ENCODE results near the gene IQGAP2. TPM values are rescaled to one million over a fixed set of nuclear protein-coding genes. Genes with fewer than 3 reads are reported as not detected.

The IQGAP2 gene
- polyA plus RNA-seq, 1 experiment: 0.63 TPM

DNA sequence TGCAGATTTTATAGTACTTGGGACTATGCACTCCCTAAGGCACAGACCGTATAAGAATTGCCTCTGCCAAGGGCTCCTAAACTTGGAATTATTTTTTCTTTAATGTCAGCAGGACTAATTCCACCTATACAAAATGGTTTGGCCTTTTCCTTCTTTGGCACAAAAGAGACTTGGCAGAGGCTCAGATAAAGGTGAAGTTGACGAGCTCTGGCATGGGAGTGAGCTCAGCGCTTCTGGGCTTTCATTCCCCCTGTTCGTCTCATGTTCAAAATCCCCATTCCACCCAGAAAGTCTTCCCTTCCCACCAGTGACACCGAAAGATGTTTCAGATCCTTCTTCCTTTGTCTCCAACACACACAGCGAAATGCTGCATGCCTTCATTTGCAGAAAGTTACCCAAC is 158.9 kb downstream of the IQGAP2 start:
- CTCF ChIA-PET: no interaction called here
- H3K9me3 ChIP-seq (ENCODE audit: control insufficient read depth, insufficient read depth, low read length): no peaks in the 10 kb centered on the region

GRCh38 chr5:76565009-76565408 is 161.9 kb downstream of the IQGAP2 start:
- POLR2A ChIA-PET: no interaction called here
- H3K4me3 ChIP-seq (ENCODE audit: low read depth, low read length): no peak overlapping the region
- H3K27me3 ChIP-seq (ENCODE audit: control insufficient read depth, insufficient read depth, low read length): no peaks in the 10 kb centered on the region
- H3K27ac ChIP-seq (ENCODE audit: low read depth, low read length): no peak overlapping the region
- DNase-seq (ENCODE audit: low read depth, low spot score): no peak
- CTCF ChIA-PET: interaction anchor here (0.6 kb wide), 1 partner anchor 19 kb away, joined by 3 read pairs; no protein-coding TSS in a partner anchor
- no peak for TF ChIP-seq CTCF (IDR thresholded peaks at IDR 0.05; ENCODE audit: low read depth, low read length)
- H3K9me3 ChIP-seq (ENCODE audit: control insufficient read depth, insufficient read depth, low read length): no peaks in the 10 kb centered on the region

More for the DNA sequence above, 158.9 kb downstream of the IQGAP2 start:
- POLR2A ChIA-PET: no interaction called here
- no peak for DNase-seq (ENCODE audit: low read depth, low spot score)
- Histone ChIP-seq H3K4me3 (ENCODE audit: low read depth, low read length) (no peak overlapping the region), H3K27me3 (ENCODE audit: control insufficient read depth, insufficient read depth, low read length) (no peaks in the 10 kb centered on the region), H3K27ac (ENCODE audit: low read depth, low read length) (no peak overlapping the region)
- TF ChIP-seq CTCF (IDR thresholded peaks at IDR 0.05; ENCODE audit: low read depth, low read length): no peak

DNA sequence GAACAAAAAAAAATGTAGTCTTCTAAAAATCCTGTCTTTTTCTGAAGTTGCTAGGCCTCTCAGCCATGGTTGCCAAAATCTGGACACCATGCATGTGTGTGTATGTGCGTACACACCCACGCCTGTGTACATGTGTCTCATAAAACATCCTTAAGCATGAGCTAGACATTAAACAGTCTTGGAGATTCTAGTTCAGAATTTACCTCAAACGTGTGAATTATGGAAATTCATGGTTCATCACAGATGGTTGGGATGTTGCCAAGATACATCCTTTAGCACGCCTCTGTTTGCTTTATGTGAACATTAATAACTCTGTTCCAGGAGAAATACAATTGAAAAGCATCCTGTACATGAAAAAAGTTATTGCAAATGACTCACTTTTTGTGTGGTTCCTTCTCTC is 167.1 kb downstream of the IQGAP2 start:
- H3K27me3 ChIP-seq (ENCODE audit: control insufficient read depth, insufficient read depth, low read length): no peaks in the 10 kb centered on the region
- no peak for TF ChIP-seq CTCF (IDR thresholded peaks at IDR 0.05; ENCODE audit: low read depth, low read length)
- no peaks in the 10 kb centered on the region for H3K9me3 ChIP-seq (ENCODE audit: control insufficient read depth, insufficient read depth, low read length)
- ChIA-PET POLR2A (no interaction called here), CTCF (interaction anchor here (1.0 kb wide), 1 partner anchor 13 kb away, joined by 3 read pairs; no protein-coding TSS in a partner anchor)
- H3K4me3 ChIP-seq (ENCODE audit: low read depth, low read length): no peak overlapping the region
- no peak for DNase-seq (ENCODE audit: low read depth, low spot score)
- no peak overlapping the region for H3K27ac ChIP-seq (ENCODE audit: low read depth, low read length)

DNA sequence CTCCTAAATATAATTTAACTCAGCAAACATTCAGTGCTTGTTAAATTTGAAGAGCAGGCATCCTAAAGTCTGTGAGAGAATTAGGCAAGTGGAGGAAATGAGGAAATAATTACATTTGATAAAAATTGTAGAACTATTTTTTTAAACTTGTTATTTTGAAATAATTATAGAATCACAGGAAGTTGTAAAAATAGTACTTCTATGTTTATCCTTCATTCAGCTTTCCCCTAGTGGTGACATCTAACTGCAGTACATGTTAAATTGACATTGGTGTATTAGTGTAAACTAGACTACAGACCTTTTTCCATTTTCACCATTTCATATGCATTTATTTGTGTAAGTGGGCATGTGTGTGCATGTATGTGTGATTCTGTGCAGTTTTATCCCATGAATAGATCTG is 168.5 kb downstream of the IQGAP2 start:
- no peak for TF ChIP-seq CTCF (IDR thresholded peaks at IDR 0.05; ENCODE audit: low read depth, low read length)
- no peak for DNase-seq (ENCODE audit: low read depth, low spot score)
- H3K27me3 ChIP-seq (ENCODE audit: control insufficient read depth, insufficient read depth, low read length): peaks cover 2% of the 10 kb centered on the region
- H3K4me3 ChIP-seq (ENCODE audit: low read depth, low read length): no peak overlapping the region
- POLR2A ChIA-PET: no interaction called here
- CTCF ChIA-PET: interaction anchor here (1.7 kb wide), 1 partner anchor 12 kb away, joined by 9 read pairs; no protein-coding TSS in a partner anchor
- H3K27ac ChIP-seq (ENCODE audit: low read depth, low read length): no peak overlapping the region
- H3K9me3 ChIP-seq (ENCODE audit: control insufficient read depth, insufficient read depth, low read length): no peaks in the 10 kb centered on the region

DNA sequence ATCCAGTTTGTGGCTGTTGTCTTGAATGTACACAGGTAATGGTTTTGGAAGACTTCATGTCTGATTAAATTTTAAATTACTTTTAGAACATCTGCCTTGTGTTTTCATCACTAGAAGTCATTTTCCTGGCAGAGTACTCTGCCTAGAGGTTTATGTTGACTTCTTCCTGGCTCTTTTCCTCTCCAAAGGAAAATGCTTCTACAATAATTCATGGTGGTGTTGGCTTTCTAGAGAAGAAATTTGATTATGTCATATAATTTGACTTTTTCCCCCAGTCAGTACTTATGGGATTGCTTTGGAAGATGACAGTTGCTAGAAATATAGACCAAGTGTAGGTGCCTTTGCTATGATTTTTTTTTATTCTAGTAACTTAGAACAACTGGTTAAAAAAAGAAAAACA is 173.4 kb downstream of the IQGAP2 start:
- Histone ChIP-seq H3K4me3 (ENCODE audit: low read depth, low read length) (no peak overlapping the region), H3K27me3 (ENCODE audit: control insufficient read depth, insufficient read depth, low read length) (peaks cover 2% of the 10 kb centered on the region), H3K9me3 (ENCODE audit: control insufficient read depth, insufficient read depth, low read length) (no peaks in the 10 kb centered on the region), H3K27ac (ENCODE audit: low read depth, low read length) (no peak overlapping the region)
- DNase-seq (ENCODE audit: low read depth, low spot score): no peak
- CTCF ChIA-PET: interaction anchor here (2.1 kb wide), 1 partner anchor 198 kb away, joined by 6 read pairs; no protein-coding TSS in a partner anchor
- POLR2A ChIA-PET: no interaction called here
- TF ChIP-seq CTCF (IDR thresholded peaks at IDR 0.05; ENCODE audit: low read depth, low read length): no peak
